Measurements from ENCODE around the gene SLC2A1. TPM values are rescaled to one million over a fixed set of nuclear protein-coding genes. Genes with fewer than 3 reads are reported as not detected.
A peak's percentile ranks its signal among the peaks of the same experiment; 100 is the strongest.

The SLC2A1 gene
- total and polyA plus RNA-seq, 9 of the 15 experiments (the other 6 are each of a cell fraction or from before 2014, with no cell fraction given): 12.6 to 153 (median 48.0) TPM

DNA sequence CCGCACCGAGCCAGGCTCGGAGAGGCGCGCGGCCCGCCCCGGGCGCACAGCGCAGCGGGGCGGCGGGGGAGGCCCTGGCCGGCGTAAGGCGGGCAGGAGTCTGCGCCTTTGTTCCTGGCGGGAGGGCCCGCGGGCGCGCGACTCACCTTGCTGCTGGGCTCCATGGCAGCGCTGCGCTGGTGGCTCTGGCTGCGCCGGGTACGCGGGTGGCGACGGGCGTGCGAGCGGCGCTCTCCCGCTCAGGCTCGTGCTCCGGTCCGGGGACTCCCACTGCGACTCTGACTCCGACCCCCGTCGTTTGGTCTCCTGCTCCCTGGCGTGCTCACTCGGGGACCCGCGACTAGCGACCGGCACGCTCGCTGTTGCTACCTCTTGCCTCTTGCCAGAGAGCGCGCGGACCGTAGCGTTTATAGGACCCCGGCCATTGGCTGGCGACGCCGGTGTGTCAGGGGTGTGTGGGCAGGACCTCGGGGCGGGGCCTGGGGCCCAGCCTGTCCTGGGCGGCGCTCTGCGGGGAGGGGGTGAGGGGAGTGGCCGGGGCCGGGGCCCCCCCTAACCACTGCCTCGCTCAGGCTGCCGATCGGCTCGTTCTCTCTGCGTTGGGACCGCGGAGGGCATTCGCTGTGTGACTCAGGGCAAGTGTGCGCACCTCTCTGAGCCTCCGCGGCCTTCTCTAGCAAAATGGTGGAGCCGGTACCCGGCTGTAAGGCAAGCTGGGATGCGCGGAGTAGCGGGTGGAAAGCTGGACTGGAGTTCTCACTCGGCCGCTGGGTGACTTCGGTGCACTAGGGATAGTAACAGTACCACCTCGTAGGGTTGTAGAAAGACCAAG, at the start of gene SLC2A1 (continued):
- TF ChIP-seq POLR2H (tag; IDR thresholded peaks at IDR 0.05; ENCODE audit: low read depth): no peak; the same call in 1 of the 2 replicates
- TF ChIP-seq MXD1 (CRISPR knock-in tag; IDR thresholded peaks at IDR 0.05; ENCODE audit: borderline replicate concordance, poor library complexity, severe bottlenecking): no peak
- TF ChIP-seq, protein P1, sequence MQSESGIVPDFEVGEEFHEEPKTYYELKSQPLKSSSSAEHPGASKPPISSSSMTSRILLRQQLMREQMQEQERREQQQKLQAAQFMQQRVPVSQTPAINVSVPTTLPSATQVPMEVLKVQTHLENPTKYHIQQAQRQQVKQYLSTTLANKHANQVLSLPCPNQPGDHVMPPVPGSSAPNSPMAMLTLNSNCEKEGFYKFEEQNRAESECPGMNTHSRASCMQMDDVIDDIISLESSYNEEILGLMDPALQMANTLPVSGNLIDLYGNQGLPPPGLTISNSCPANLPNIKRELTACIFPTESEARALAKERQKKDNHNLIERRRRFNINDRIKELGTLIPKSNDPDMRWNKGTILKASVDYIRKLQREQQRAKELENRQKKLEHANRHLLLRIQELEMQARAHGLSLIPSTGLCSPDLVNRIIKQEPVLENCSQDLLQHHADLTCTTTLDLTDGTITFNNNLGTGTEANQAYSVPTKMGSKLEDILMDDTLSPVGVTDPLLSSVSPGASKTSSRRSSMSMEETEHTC (IDR thresholded peaks at IDR 0.05): no peak
- TF ChIP-seq, protein P2, sequence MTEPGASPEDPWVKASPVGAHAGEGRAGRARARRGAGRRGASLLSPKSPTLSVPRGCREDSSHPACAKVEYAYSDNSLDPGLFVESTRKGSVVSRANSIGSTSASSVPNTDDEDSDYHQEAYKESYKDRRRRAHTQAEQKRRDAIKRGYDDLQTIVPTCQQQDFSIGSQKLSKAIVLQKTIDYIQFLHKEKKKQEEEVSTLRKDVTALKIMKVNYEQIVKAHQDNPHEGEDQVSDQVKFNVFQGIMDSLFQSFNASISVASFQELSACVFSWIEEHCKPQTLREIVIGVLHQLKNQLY (CRISPR knock-in tag; conservative IDR thresholded peaks at IDR 0.05): 0 out of 4 replicates have a peak, but pooled peaks of 1 of the 2 experiments have one; percentile 31
- peak; percentile 82 for TF ChIP-seq CEBPG (CRISPR knock-in tag; IDR thresholded peaks at IDR 0.05)
- TF ChIP-seq CEBPG (tag; conservative IDR thresholded peaks at IDR 0.05 in 1 of 2, IDR thresholded peaks at IDR 0.05 in 1 of 2): no peak
- TF ChIP-seq HDAC1 (IDR thresholded peaks at IDR 0.05): peak in 1 of 2 experiments; percentile 75; a peak in 1 of 4 replicates
- no peak for TF ChIP-seq HOXB6 (CRISPR knock-in tag; IDR thresholded peaks at IDR 0.05; ENCODE audit: borderline replicate concordance)
- TF ChIP-seq, protein P3, sequence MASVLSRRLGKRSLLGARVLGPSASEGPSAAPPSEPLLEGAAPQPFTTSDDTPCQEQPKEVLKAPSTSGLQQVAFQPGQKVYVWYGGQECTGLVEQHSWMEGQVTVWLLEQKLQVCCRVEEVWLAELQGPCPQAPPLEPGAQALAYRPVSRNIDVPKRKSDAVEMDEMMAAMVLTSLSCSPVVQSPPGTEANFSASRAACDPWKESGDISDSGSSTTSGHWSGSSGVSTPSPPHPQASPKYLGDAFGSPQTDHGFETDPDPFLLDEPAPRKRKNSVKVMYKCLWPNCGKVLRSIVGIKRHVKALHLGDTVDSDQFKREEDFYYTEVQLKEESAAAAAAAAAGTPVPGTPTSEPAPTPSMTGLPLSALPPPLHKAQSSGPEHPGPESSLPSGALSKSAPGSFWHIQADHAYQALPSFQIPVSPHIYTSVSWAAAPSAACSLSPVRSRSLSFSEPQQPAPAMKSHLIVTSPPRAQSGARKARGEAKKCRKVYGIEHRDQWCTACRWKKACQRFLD (CRISPR knock-in tag; IDR thresholded peaks at IDR 0.05): peak; percentile 83
- TF ChIP-seq SMARCA4 (IDR thresholded peaks at IDR 0.05): no peak
- TF ChIP-seq ZBTB11 (CRISPR knock-in tag; IDR thresholded peaks at IDR 0.05): no peak
- TF ChIP-seq, protein P4, sequence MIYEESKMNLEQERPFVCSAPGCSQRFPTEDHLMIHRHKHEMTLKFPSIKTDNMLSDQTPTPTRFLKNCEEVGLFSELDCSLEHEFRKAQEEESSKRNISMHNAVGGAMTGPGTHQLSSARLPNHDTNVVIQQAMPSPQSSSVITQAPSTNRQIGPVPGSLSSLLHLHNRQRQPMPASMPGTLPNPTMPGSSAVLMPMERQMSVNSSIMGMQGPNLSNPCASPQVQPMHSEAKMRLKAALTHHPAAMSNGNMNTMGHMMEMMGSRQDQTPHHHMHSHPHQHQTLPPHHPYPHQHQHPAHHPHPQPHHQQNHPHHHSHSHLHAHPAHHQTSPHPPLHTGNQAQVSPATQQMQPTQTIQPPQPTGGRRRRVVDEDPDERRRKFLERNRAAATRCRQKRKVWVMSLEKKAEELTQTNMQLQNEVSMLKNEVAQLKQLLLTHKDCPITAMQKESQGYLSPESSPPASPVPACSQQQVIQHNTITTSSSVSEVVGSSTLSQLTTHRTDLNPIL (CRISPR knock-in tag; IDR thresholded peaks at IDR 0.05): no peak
